T-helper 2 cell treated with Interferon-gamma antibody and Interleukin-4, amounts not matched to agents 100 ng/mL and 5 ng/mL, for 36 hours (primary cell): ENCODE results near the gene PAK3. TPM values are rescaled to one million over a fixed set of nuclear protein-coding genes. Genes with fewer than 3 reads are reported as not detected.

ENCODE experiments used
- intact Hi-C: fragments of 100-400 bp; cut with micrococcal nuclease; formaldehyde crosslinking; loops from one replicate; pipeline ENCODE4 v1.15.1; 2023
- total RNA-seq: library from RNA; stranded (reverse); gene quantifications from 2 replicates; pipeline ENCODE4 v1.2.3, GENCODE V29; 2022

Gene PAK3
- total RNA-seq = 0.11 TPM in 1 of 2 replicates, not detected in the other

DNA sequence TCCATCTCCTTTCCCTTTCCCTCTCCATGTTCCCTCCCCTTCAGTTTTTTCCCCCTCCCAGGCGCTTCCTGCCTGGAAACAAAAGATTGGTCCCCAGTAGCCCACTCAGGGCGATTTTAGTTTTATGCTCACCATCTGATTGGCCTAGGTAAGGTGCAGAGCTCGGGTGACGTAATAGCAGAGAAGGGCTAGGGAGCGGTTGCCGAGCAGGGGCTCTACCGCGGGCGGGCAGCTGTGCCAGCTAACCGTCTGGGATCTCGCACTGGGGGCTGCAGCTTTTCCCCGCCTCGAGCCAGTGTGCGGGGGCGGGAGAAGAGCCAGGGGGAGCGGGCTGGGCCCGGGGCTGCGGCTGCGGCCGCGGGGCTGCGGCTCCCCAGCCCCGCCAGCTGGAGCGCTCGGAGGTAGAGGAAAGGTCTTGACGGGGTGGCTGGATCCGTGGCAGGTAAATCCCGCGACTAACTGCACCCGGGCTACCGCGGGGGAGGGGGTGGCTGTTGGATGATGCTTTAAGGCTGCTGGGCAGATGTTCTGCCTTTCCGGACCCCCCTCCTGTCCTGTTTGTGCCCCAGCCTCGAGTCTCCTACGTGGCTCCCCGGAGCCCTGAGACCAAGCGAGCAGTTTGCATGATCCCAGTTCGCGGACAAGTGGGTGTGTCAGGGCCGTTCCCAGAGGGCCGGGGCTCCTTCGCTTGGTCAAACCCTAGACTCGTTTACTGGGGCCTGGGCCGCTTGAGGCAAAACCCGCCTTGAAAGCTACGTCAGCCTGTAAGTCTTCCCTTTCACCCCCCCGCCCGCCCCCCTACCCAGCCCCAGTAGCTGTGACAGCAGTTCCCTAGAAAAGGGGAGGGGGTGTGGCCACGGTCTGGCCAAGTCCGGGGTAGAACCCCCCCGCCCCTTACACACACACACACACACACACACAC is at the start of gene PAK3:
Gene PAK3, plus strand, starts transcription at position 218 of the 922 bp plus-strand sequence. CDS start 26,913 bp downstream, outside the sequence.
- intact Hi-C loops = no loop called here

DNA sequence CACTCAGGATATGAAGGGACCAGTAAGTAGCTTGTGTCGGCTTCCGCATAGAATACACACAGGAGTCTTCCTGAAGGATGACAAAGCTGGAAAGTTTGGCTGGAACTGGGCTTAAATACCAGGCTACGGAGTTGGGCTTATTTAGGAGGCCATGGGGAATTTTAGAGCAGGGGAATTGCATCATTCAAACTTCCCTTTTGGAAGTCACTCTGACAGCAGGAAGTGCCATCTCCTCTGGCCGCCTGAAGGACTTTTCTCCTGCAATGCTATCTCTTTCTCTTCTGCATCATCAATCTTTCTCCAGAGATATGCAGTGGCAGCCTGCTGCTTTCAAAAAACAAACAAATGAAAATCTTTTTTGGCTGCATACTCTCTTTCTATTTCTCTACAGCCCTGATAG is 48.4 kb upstream of the PAK3 start:
- intact Hi-C loops = no loop called here

DNA sequence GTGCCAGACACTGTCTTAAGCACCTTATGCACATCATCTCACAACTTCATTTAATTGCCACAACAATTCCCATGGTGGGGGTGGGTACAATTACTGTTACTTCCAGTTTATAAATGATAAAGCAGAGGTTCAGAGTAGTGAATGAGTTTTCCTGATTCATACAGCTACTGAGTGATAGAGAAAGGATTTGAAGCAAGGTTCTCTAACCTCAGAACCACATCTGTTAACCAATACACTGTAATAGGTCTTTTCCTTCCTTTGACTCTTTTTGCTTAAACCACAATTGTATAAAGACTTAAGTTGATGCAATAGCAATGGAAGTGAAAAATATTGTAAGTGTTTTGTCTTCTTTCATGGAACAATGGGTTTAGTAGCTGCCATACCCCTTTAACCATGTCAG is 43.5 kb upstream of the PAK3 start:
- intact Hi-C loops = no loop called here

GRCh38 chrX:111071542-111072277 is 24.3 kb upstream of the PAK3 start:
- intact Hi-C loops = no loop called here

DNA sequence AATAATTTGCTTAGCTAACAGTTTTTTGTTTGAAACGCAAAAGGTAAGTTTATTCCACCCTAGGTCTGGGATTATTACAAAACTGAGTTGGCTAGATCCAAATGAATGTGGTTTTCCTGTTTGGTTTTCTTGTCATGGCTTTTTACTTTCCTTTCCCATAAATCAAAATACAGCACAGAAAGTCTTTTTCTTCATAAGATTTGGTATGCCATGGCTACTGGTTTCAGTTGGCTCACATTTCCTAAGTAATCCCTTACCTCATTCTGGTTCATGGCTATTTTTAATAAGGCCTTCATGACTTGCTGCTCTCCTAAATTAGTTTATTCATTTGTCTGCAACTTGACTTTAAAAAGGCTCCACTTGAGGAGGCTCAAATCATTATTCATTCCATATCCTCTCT is 12.9 kb upstream of the PAK3 start:
- intact Hi-C loops = no loop called here

GRCh38 chrX:111086591-111087006 is 9.4 kb upstream of the PAK3 start:
- intact Hi-C loops = no loop called here

DNA sequence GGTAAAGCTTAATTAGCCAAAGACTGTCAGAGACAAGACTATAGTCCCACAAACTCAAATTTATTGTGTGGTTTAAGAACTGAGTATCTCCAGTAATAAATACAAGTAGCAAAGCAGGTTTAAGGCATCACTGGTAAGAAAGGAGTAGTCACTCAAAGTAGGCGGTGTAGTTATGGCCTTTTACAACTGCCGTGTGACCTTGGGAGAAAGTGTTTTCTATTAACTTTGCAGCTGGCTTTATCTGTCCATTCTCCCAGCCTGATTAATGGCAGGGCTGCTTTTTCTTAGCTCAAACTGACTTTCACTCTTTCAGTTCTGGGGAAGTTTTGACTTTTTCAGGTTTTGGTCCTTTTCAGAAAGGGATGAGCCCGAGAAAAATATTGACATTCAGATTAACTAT is 7.4 kb upstream of the PAK3 start:
- intact Hi-C loops = no loop called here

GRCh38 chrX:111090458-111090857 is 5.5 kb upstream of the PAK3 start:
- intact Hi-C loops = no loop called here

DNA sequence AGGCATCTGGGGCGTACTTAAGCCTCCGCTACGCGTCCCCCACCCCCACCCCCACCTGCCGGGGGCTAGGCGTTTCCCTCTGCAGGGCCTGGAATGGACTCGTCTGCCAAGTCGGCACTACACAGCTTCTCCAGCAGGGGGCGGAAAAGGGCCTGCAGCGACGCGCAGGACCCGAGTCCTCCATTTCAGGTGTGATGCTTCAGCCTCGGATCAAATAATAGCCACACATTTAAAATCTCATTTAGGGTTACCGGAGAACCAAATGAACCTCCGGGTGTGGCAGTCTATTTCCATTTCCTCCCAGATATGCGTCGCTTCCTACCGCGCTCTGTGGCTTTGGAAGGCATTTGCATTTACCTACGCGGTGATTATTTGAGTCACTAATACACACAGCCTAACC is 2.9 kb downstream of the PAK3 start:
- intact Hi-C loops = loop anchor here (1.0 kb wide), 2 partner anchors 24 to 346 kb away; no protein-coding TSS in a partner anchor

- intact Hi-C loops = loop anchor here (2.0 kb wide), 1 partner anchor 107 kb away; no protein-coding TSS in a partner anchor
These were observed 4.2 kb downstream of the PAK3 start for GRCh38 chrX:111100191-111100590.

- intact Hi-C loops = loop anchor here (2.0 kb wide), 1 partner anchor 109 kb away; no protein-coding TSS in a partner anchor
These were observed 5.6 kb downstream of the PAK3 start for GRCh38 chrX:111101580-111101979.

DNA sequence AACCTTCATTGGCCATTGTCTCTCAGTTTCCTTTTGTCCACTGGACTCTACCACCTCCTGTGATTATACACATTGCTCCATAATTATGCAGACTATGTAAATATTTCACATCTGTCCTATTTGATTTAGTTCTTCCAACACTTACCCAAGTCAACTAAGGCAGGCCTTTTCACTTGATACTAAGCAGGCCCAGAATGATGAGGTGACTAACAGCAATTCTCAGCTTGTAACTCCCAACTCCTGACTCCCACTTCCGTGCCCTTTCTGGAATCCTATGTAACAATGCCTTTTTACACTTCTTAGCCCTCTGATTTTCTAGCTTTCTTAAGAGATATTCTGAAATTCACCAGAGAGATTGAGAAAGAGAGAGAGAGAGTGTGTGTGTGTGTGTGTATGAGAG is 6.6 kb downstream of the PAK3 start:
- intact Hi-C loops = no loop called here

GRCh38 chrX:111103246-111103645 is 7.3 kb downstream of the PAK3 start:
- intact Hi-C loops = no loop called here

DNA sequence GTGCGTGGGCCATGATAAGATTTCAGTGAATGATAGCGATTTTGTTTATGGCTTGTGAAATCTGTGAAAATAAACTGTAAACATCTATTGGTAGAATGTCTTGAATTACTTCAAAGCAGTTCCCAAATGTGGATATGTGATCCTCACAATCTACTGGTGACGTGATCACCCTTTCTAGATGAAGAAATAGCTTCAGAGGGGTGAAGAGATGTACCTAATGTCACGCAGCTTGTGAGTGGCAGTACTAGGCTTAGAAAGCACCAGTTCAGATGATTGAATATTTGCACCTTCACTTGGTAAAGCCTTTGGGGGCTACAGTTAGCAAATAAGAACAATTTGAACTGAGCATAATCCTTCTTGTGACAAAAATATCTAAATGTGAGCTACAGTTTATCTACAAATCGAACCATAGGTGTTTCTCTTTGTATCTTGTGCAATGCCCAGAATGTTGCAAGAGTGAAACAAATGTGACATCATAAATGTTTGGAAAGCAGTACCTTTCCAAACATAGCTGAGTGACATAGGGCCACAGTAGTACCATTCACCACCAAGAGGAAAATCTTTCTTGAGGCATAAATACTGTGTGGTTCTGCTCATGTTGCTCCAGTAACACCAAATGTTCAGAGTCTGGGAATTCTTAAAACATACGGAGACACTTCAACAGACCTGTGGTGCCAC is 14.2 kb downstream of the PAK3 start:
- intact Hi-C loops = no loop called here

DNA sequence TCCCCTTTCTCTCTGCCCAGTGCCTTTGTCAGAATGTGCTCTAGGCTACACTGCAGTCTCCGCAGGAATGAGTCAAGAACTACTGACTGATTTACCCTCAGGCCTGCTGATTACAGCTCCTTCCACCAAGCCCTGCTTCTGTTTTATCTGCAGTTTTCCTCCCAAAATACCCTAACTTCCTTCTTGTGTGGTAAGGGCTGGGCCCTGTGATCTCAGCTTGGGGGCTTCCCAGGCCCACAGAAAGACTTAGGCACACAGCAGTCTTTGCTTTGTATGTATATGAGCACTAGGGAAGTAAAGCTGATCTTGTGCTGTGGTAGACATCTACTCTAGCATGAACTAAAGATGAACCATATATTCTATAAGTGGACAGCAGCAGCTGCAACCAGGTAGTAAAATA is 18.8 kb downstream of the PAK3 start:
- intact Hi-C loops = no loop called here

DNA sequence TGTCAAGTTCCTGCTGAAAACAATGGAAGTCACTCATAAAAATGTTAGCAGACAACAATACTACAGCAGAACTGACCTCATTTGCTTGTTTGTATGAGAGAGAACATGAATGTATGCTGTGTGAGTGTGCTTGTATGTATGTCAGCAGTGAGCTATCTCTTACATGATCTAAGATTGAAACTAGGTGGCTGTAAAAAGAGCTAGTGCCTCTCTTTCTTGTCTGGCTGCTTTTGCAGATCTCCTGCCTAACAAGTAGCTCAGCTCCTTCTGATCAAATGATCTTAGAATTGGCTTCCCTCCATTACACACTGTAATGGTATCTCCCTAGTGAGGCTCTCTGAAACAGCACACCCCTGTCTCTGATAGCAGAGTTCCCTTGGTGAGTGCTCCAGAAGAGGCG is 20.7 kb downstream of the PAK3 start:
- intact Hi-C loops = no loop called here

DNA sequence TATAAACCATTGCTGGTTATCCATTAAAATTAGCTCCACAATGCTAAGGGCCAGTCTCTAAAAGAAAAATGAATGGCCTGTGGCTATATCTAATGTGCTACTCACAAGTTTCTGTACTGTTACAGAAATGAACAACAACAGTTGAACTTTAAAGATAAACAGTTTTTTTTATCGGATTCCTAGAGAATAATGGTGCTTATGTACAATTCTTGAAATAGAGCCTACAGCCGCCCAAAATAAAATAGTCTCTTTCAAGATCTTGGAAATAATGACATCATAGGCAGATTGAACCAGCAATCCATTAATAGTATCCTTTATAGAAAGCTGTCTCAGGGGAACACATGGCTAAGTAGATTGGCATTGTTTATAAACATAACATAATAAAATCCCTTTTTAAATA is 23.4 kb downstream of the PAK3 start:
- intact Hi-C loops = no loop called here

GRCh38 chrX:111123125-111123524 is 27.1 kb downstream of the PAK3 start:
- intact Hi-C loops = loop anchor here (1.0 to 10.0 kb wide), 2 partner anchors 24 to 562 kb away; partner anchors contain the start of gene ALG13

- intact Hi-C loops = loop anchor here (1.0 to 10.0 kb wide), 2 partner anchors 24 to 561 kb away; partner anchors contain the start of gene ALG13
These were observed 27.7 kb downstream of the PAK3 start for GRCh38 chrX:111123606-111124179.

- intact Hi-C loops = loop anchor here (10.0 kb wide), 1 partner anchor 560 kb away; the partner anchor contains the start of gene ALG13
These were observed 28.4 kb downstream of the PAK3 start for GRCh38 chrX:111124418-111124817.

- intact Hi-C loops = loop anchor here (10.0 kb wide), 1 partner anchor 558 kb away; the partner anchor contains the start of gene ALG13
These were observed 31.0 kb downstream of the PAK3 start for GRCh38 chrX:111127038-111127437.
